Measurements from ENCODE around the gene LRSAM1.
"Not testable (repeated sequence)": the region's sequence is repeated elsewhere in the genome, so short reads cannot be mapped to it uniquely, and the experiment has no call there.

Gene LRSAM1

DNA sequence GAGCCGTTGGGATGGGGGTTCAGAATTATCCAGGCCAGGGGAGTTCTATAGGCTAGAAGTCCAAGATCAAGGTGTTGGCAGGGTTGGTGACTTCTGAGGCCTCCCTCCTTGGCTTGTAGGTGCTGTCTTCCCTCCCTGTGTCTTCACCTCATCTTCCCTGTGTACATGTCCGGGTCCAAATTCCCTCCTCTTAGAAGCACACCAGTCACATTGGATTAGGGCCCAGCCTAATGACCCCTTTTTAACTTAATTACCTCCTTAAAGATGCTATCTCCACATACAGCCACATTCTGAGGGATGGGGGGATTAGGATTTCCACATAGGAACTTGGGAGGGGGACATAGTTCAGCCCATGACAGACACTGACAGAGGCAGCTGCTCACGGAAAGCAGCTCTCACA is 12.1 kb downstream of the LRSAM1 start:
- DNase-seq, result no peak

DNA sequence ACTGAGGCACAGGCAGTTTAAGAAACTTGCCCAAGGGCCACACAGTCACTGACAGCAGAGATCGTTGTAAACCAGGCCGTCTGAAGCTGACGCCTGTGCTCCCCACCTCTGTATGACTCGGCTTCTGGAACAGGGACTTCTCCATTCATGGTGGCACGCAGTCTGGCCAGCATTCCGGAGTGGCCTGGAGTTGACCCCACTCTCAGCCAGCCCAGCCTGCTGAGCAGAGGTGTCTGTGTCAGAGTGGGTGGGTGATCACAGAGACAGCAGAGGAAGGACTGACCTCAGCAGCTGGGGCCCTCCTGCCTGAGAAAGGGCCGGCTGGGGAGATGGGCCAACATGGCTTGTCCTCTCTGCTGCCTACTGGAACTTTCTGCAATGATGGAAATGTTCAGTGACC is 12.6 kb downstream of the LRSAM1 start:
- no peak for DNase-seq

DNA sequence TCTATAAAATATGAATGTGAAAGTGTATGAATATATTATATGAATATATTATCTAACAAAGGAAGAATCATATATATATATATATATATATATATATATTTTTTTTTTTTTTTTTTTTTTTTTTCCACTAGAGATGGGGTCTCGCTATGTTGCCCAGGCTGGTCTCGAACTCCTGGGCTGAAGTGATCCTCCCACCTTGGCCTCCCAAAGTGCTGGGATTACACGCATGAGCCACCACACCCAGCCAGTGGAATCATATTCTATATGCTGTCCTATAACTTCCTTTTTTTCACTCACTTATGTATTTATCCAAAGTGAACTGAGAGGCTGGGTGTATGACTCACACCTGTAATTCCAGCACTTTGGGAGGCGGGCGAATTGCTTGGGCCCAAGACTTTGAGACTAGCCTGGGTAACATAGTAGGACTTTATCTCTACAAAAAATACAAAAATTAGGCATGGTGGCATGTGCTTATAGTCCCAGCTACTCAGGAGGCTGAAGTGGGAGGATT is 15.2 kb downstream of the LRSAM1 start:
- not testable (repeated sequence) for DNase-seq

DNA sequence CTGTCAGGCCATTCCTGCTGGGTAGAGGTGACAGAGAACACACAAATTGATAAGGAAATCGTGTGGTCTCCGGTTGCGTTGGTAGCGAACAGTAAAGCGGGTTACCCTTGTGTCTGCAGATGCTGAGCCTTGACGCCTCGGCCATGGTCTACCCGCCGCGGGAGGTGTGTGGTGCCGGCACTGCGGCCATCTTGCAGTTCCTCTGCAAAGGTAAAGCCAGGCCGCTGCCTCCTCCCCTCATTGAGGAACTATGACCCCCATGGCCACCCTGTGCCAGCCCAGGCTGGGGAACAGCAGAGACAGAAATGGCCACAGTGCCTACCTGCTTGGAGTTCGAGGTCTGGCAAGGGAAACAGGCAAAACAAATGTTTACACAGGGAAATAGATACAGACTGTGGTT is 16.3 kb downstream of the LRSAM1 start:
- DNase-seq, result no peak

DNA sequence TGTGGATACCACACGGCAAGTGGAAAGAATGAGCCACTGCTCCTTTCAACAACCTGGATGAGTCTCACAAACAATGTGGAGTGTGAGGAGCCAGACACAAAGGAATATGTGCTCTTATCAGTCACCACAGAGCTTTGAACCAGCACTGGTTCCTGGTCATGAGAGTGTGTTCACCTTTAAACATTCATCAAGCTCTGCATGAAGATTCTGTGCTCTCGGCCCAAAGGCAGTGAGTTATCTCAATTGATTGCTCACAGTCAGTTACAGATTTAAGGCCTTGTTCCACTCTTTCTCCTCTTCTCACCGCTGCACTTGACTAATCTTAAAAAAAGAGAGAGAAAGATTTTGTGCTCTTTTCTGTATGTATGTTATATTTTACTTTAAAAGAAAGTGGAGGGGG is 19.4 kb downstream of the LRSAM1 start:
- no peak for DNase-seq

DNA sequence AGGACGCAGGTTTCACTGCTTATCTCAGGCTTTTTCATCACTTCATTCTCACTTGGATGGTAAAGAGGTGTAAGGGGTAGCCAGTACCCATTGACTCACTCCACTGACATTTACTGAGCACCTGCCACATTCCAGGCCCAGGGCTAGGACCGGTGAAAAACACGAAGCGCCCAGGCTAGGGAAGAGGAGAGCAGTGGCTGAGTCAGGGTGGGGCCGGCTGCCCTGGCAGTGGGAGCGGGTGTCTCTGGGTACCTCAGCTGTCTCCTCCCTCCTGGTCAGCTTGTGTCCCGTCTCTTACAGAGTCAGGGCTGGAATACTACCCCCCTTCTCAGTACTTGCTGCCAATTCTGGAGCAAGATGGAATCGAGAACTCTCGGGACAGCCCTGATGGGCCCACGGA is 22.2 kb downstream of the LRSAM1 start:
- DNase-seq, result no peak

DNA sequence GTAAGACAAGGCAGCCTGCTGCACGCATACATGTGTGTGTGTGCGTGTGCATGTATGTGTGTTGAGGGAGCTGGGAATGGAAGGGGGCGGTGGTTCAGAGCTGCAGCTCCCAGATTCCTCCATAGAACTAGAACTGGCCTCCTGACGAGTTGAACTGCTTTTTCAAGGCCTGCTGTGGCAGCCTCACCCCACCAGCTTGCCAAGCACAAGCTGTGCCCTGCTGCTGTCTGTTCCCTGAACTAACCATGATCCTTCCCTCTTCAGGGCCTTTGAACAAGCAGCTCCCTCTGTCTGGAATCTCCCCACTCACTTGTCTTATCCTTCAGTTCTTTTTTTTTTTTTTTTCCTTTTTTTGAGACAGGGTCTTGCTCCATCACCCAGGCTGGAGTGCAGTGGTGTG is 22.6 kb downstream of the LRSAM1 start:
- DNase-seq, result no peak

DNA sequence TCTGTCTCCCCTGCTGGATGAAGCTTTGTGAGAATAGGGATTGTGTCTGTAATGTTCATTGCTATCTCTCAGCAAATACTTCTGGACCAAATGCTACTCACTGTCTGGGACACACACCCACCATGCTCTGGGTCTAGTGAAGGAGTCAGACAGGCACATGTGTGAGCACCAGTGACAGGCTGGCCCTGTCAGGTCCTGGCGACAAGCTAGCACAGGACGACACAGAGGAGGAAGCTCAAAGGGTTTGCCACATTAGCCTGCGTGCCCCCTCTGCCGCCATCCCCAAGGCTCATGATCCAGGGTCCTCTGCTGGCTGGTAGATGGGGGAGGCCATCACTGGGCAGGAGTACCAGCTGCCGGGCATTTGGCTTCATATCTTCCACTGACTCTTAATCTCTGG is 23.3 kb downstream of the LRSAM1 start:
- no peak for DNase-seq

DNA sequence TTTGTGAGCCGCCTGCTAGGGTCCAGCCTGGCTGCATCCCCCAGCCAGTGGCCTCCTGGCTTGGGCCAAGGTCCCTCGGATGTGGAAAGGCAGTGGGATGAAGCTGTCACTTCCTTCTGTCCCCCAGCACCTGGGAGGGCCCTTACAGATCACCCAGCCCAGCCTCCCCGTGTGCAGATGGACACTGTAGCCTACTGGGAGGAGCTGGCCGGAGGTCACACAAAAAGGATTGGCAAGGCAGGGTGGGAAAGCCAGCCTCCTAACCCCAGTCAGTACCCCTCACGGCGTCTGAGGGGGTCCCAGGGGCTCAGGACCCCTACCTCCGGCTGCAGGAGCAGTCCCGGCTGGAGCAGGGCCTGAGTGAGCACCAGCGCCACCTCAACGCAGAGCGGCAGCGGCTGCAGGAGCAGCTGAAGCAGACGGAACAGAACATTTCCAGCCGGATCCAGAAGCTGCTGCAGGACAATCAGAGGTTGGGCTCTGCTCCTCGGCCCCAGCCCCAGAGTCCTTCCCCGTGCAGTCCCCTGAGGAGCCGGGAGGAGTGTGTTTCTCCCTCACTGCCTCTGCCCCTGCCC is 28.3 kb downstream of the LRSAM1 start:
- DNase-seq, result no peak

DNA sequence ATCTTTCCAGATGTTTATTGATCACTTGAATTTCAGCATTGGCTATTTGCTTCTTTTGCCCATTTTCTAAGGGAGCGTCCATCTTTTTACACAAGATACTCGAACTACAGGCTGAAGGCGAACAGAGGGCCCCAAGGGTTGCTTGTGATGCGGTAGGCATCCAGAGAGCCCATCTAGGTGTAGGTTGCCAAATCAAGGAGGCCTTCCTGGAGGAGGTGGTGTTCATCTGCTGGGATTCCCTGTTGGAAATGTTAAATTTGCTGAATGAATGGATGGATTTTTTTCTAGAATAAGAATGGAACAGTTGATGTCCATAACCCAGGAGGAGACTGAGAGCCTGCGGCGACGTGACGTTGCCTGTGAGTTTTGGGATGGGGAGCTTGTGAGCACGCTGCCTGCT is 31.4 kb downstream of the LRSAM1 start:
- DNase-seq, result no peak

DNA sequence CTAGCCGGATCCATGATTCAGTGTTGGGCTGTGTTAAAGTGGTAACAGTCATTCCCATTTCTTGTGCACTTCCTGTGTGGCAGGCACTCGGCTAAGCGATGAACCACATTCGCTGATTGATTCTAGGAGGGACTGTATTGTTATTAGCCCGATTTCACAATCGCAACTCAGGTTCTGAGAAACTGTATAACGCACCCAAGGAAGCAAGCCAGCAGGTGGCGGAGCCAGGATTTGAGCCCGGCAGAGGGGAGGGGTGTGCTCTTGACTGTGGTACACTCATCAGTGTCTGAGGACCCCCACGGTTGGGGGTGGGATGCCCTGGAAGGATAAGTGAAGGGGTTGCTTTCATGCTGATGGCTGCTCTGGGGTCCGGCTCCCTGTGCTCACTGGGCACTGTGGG is 34.7 kb downstream of the LRSAM1 start:
- DNase-seq, result no peak

DNA sequence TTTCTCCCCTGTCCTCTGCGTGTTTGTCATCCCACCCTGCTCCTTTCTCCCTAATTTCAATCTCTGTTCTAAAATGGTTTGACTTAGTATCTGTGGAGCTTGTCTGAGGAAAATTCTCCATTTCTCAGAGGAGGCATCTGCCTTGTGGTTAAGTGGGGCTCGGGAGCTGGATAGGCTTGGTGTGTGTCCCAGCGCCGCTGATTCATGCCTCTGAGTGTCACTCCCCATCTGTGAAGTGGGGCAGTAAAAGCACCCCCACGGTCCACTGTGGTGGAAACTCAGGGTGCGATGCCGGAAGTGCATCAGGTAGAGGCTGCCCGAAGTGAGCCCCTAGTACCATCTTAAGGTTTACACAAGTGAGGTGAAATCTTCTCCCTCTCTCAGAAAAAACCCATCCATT is 37.6 kb downstream of the LRSAM1 start:
- DNase-seq, result no peak

DNA sequence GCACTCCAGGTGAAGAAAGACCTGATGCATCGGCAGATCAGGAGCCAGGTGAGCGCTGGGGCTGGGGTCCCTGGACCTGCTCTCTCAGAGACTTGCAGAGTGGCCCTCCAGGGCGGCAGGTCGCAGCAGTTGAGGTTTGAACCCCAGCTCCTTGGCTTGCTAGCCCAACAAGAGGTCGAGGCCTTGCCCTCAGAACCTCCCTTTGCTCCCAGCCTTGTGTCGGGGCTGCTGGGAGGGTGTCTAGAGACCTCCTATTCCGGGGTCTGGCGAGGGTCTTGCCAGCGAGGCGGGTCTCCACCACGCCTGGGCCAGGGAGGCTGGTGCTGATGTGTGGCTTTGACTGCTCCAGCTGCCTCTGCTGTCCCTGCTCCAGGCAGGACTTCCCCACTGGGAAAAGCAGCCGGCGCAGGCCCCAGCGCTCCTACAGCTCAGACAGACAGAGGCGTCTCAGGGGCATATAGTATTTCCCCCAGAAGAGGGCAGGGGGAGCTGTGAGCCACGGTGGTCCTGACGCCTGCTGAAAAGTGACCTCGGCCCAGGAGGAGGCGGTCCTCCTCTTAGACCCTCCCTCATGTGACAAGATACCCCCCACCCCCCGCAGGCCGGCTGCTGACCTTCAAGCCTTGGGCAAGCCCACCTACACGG is 38.3 kb downstream of the LRSAM1 start:
- DNase-seq, result no peak

DNA sequence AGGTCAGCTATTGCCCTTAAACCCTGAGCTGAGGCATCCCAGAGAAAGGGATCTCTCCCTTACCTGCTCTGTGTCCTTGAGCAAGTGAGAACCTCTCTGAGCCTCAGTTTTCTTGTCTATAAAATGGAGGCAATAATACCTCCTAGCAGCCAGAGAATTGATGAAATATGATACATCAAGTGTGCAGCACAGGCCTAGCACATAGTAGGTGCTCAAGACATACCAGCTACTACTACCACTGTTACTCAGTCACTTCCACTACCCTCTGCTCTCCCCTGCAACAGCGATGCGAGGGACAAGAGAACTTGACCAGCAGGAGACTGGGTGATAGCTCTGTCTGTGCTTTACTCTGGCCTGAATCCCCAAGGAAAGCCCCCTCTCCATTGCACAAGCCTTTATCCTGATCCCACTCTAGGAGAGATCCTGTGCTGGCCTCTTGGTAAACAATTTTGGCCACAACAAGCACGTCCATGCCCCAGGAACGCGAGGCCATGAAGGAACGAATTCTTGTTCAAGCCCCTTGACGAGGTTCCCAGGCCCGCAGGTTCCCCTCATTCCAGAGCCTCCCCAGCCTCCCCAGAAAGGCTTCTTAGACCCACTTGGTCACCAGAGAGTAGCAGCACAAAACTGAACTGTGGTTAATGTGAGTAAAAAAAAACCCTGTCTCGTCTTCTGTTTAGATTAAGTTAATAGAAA is 39.4 kb downstream of the LRSAM1 start:
- DNase-seq, result no peak

DNA sequence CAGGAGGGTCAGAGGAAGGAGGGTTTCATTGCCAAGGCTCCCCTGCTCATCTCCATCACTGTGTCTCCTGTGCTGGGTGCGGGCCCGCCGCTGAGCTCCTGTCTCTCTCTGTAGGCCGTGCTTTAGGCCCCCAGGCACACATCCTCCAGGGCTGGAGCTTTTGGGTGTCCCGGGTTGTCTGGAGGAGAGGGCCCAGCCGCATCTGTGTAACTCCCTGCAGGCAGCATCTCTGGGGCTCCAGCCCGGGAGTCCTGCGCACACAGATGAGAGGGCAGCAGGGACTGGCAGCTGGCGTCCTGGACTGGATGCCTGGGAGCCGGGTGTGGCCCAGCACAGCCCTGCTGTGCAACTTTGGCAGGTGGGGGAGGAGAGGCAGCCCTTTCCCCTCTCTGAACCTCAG is 40.2 kb downstream of the LRSAM1 start:
- no peak for DNase-seq

DNA sequence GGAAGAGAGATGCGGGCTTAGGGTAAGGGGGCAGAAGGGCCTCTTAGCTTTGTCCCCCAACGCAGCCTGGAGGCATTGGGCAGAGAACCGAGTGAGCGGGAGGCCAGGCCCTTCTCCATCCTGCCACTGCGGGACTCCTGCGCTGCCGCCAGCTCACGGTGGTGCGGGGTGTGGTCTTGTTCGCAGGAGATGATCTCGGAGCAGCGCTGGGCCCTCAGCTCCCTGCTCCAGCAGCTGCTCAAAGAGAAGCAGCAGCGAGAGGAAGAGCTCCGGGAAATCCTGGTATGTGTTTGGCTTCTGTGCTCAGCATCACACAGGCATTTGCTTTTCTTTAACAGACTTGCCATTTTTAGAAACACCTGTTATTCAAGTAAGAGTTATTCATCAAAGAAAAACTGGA is 41.3 kb downstream of the LRSAM1 start:
- no peak for DNase-seq

DNA sequence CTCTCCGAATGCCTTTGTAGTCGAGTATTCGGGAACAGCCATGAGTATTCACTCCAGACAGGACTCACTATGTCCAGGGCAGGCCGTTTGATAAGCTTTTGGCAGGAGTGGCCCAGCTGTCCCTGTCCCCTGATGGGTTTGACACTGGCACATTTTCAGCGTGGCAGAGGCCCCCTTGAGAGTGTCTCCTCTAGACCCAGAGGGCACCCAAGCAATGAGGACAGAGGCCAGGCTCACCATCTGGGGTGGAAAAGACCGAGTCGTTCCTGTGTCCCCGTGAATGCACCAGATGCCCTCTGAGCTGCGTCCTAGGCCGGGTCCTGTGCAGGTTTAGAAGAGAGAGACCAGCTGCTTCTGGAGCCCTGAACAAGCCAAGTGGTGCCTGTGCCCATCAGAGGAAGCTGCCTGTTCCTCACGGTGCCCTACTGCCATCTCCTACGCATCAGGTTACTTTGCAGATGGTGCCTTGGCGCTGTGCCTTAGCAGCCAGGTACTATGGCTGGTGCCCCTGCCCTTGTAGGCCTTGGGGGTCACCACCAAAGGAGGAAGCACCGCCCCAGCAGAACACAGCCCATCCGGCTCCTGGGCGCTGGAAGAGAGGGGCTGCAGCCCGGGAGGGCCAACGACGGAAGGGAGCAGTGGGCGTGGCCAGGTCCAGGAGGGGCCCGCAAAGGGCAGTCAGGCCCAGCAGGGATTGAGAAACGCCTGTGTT is 42.4 kb downstream of the LRSAM1 start:
- no peak for DNase-seq

DNA sequence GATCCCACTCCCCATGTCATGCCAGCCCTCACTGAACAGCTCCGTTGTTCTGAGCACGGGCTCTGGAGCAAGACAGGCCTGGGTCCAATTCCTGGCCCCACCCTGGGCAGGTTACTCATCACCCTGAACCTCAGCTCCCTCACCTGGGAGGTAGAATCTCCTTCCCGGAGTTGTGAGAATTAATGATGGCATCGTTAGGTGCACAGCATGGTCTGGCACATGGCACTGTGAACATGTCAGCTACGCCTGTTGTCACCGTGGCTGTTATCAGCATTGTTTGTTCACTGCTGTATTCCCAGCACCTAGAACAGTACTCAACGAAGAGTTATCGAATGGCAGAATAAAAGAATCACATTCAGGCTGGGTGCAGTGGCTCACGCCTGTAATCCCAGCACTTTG is 43.0 kb downstream of the LRSAM1 start:
- DNase-seq, result no peak

DNA sequence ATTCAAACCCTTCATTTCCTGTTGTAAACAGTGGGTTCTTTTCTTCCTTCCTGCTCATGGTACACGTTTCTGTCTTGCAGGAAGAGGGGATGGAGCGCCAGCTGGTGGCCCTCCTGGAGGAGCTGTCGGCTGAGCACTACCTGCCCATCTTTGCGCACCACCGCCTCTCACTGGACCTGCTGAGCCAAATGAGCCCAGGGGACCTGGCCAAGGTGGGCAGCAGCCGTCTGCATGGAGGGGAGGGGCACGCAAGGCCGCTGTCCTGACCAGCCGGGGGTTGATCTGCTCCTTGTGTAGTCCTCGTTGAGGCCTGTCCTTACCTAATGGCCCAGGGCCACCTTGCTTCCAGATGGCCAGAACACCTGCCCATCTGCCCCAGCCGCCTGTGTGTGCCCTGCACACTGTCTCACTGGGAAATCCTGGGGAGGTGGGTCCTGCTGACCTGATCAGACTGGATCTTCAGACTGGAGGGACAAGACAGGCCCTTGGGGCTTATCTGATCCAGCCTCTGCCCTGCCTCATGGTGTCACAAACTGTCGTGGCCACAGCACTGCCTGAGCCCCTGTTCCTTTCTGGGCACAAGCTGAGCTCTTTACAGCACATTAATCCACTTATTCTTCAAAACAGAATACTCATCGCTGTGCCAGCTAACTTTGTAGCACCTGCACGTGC is 44.7 kb downstream of the LRSAM1 start:
- DNase-seq, result no peak

DNA sequence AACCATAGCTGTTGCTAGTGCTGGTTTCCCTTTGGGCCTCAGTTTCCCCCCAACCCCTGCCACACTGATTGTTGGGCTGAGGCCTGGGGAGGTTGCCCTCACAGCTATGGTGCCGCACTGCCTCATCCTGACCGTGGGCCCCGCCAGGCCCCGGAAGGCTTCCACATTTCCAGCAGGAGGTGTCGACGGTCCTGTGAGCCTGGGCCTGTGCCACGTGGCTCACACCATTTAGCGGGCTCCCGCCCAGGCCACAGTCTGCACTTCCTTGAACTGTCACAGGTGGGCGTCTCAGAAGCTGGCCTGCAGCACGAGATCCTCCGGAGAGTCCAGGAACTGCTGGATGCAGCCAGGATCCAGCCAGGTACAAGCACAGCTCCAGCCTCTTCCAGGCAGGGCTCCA is 45.7 kb downstream of the LRSAM1 start:
- no peak for DNase-seq

DNA sequence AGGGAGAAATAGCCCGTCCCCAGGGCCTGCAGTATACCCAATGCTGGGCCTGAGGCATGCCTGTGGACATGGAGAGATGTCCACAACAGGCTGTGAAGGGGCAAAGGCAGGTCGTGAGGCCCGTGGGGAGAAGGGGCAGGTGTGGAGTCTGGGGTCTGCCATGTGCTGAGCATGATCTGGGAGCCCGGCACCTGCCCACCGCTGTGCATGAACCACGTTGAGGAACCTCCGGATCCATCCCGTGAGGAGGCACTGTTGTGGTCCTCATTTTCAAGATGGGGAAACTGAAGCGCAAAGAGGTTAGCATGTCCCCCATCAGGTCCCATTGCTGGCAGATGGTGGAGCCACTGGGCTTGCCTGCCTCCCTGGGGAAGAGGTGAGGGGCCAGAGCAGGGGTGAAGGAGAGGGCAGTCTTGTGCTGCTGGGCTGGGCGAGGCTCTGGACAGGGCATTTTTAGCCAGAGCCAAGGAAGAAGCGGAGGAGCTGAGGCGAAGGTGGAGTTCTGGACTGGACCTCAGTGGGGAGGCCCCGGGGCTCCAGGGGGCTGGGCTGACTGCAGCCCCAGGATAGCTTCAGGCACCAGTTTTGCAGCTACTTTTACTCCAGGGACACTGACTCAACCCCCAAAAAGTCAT is 46.5 kb downstream of the LRSAM1 start:
- DNase-seq, result no peak

DNA sequence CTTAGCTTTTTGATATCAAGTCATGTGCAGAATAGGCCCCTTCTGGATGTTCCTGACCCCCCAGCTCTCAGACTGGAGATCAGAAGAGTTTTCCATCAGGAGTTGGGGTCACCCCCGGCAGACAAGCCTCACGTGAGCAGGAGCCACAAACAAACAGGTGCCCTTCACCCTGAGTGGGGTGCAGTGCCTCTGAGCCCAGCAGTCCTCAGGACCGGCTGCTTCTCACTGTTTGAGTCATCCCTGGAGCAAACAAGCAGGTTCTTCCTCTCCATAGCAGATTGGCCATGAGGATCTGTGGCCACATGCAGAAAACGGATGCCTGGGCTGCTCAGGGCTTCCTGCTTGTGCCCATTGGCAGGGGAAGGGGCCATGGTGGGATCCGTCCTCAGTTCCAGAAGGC is 47.0 kb downstream of the LRSAM1 start:
- no peak for DNase-seq

DNA sequence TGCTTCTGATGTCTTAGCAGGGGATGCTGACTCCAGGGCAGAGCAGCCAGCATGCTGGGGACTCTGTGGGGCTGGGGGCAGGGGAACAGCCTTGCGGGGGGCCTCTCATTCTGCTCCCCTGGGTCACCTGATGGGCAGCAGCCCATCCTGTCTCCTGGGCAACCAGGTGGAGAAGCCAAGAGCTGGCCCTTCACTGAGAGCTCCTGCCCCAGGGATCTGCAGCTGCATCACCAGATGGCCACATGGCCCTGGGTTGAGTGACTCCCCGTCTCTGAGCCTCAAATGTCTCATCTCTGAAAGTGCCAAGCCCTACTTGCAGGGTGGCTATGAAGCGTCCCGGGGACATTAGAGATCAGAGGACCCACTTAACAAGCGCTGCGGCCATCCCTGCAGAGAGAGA is 49.1 kb downstream of the LRSAM1 start:
- no peak for DNase-seq
